HG02623 (cell line): ENCODE results near the gene HIC1.

Source experiments
- ATAC-seq: cut with Tn5 transposase; IDR thresholded peaks from one replicate; pipeline ENCODE4 v1.9.1; 2021; ENCODE audit warnings: moderate library complexity; ENCODE audit not compliant: unreplicated experiment

HIC1 gene

GRCh38 chr17:2059547-2060384 is 4.9 kb downstream of the HIC1 start:
- no peak for ATAC-seq

DNA sequence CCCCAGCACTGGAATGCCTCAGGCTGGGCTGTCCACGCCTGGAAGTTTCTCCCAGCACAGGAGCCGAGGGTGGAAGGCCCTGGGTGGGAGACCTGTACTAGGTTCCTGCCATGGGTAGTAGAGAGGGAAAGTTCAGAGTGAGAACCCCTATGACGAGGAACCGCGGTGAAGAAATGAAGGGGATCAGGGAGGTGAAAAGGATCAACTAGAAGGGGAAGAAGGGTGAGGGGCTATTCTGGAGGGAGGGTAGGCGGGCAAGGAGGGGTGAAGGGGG is 5.4 kb downstream of the HIC1 start:
- no peak for ATAC-seq

DNA sequence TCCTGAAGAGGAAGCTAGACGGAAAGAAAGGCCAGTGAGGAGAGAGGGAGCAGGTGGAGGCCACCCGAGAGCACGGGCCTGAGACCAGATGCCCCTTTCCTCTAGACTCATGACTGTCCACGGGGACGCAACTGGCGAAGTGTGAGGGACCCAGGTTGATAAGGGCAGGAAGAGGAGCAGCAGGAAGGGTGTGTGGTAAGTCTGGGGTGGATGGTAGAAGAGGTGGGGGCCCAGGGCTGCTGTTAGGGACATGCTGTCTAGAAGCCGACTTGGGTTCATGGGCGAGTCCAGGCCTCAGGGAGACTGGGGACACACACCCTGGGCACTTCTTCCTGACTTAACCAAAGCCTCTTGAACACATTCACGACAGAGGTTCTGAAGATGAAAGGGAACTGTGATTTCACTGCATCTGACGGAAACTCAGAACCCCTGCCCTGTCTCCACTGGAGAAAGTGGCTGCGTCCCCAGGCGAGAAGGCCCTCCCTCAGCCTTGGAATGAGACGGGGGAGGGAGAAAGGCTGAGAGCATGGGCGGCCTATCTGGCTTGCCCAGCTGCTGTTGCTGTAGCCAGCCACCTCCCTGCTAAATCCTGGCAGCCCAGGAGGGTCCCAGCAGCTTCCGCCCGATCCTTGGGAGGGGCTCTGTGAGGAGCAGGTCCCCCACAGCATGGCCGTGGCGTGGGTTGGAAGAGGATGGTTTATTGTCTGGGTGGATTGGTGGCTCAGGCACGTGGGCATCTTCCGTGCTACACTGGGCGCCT is 6.0 kb downstream of the HIC1 start:
- ATAC-seq = no peak

GRCh38 chr17:2061441-2061958 is 6.6 kb downstream of the HIC1 start:
- ATAC-seq = no peak

GRCh38 chr17:2062571-2063183 is 7.8 kb downstream of the HIC1 start:
- ATAC-seq = no peak

- ATAC-seq = no peak
These were observed 8.6 kb downstream of the HIC1 start for GRCh38 chr17:2063261-2064146.

DNA sequence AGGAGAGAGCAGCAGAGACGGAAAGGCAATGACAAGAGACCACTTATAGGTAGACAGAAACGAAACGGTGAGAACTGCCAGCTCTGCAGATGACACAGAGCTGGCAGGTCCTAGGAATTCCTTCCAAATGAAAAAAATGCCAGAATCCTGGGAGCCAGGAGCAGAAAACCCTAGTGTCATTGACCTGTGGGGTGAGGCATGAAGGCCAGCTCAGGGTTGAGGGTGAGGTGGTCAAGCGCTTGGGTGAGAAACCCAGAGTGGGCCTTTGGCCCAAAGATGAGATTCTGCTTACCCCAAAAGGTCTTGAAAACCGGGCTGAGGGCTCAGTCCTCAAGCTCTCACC is 9.2 kb downstream of the HIC1 start:
- ATAC-seq = no peak

- ATAC-seq = no peak
These were observed 9.6 kb downstream of the HIC1 start for GRCh38 chr17:2064520-2064971.

GRCh38 chr17:2064980-2065785 is 10.3 kb downstream of the HIC1 start:
- ATAC-seq = no peak

- ATAC-seq = no peak
These were observed 11.1 kb downstream of the HIC1 start for GRCh38 chr17:2065949-2066400.

- no peak for ATAC-seq
These were observed 12.2 kb downstream of the HIC1 start for GRCh38 chr17:2067048-2067561.

GRCh38 chr17:2067608-2068024 is 12.7 kb downstream of the HIC1 start:
- no peak for ATAC-seq

DNA sequence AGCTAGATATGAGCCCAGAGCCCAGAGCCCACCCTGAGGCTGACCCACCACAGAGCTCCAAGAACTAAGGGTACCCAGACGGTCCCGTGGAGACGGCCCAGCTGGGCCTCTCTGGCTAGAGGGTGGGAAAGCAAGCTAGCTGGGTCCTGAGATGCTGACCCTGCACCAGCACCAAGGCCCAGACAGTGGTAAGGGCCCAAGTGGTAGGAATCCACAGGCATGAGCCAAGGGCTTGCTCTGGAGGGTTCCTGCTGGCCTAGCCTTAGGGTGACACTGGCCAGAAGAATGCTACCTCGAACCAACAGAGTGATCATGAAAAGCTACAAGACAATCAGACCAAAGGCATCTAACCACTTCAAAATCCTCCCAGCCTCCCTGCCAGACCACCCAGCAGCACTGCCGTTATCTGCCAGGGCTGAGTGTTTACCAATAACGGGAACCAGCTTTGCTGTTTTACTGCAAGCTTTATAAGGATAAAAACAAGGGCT is 13.2 kb downstream of the HIC1 start:
- ATAC-seq = no peak

DNA sequence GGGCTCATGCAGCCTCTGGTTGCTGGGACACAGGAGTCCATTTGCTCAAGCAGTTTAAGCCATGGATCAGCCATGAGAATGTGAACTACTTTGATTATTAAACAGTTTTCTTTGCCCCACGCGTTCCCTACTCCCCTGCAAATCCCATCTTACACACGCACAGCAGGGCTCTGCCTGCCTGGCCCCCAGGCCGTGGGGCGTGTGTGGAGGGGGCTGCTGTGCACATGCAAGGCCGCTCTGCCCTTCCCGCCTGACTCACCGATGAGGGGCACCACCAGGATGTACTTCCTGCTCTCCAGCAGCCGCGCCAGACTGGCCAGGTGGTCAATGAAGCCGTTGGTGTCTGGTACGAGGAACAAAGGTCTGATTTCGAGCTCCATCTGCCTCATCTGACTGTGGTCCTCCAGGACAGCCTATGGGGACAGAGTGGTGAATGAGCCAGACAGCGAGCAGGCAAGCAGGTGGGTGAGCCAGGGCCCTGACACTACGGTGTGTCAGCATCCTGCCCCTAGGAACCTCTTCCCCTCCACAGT is 13.7 kb downstream of the HIC1 start:
- no peak for ATAC-seq

- peak; percentile 61 for ATAC-seq
These were observed 15.5 kb downstream of the HIC1 start for GRCh38 chr17:2070241-2071023.

- no peak for ATAC-seq
These were observed 16.1 kb downstream of the HIC1 start for GRCh38 chr17:2071024-2071385.

DNA sequence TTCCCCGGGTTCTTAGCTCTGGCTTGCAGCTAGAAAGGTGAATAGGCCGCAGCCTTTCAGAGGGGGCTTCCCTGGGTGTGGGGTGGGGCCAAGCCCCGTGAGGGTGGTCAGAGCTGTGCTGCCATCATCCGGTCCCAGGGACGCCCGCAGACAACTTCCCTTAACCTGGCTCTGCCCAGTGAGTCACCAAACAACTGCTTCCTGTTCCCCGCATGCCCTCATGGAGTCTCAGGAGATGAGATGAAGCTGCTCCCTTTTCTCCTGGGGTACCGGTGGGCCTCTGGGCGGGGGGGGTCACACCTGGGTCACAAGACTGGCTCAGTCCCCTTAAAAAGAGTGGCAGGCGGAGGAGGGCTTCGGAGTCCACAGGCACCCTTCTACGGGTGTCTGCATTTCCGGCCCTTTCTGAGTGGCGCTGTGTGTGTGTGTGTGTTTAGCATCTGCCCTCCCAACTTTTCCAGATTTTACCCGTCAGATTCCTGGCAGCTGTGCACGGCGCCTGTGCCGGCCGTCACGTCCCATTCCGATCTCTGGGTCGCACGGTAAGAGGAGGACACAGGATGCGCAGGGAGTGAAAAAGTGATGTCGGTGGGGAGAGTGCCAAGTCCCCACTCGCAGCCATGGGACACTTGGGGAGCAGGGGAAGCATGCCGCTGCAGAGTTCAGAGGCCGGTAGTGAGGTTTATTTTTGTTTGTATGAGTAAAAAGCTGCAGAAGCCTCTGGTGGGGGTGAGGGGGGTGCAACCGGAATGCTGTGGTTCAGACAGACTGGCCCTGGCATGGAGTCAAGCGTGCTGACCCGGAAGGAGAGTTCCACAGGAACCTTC is 16.8 kb downstream of the HIC1 start:
- ATAC-seq = no peak

GRCh38 chr17:2074919-2075318 is 20.0 kb downstream of the HIC1 start:
- no peak for ATAC-seq
